HepG2 (cell line): ENCODE data around the gene BSN. TPM values are rescaled to one million over a fixed set of nuclear protein-coding genes. Genes with fewer than 3 reads are reported as not detected.

Source experiments
- CHD4 ChIP-seq: fragments of 200-600 bp; sonication (generic); IDR thresholded peaks from 2 replicates; pipeline ENCODE4 v1.7.0; 2017; ENCODE audit warnings: mild to moderate bottlenecking, low read length, borderline replicate concordance
- ETV5 ChIP-seq: IDR thresholded peaks from 2 replicates; pipeline ENCODE4 v1.6.1; 2018; ENCODE audit warnings: missing biosample characterization, missing genetic modification reagents, inconsistent platforms, borderline replicate concordance
- PHF20 ChIP-seq: sonication (generic); formaldehyde crosslinking; IDR thresholded peaks from 2 replicates; pipeline ENCODE4 v1.5.0; 2020; ENCODE audit warnings: mild to moderate bottlenecking, missing genetic modification reagents
- PHF21A ChIP-seq: sonication (generic); formaldehyde crosslinking; IDR thresholded peaks from 2 replicates; pipeline ENCODE4 v1.5.0; 2020; ENCODE audit warnings: mild to moderate bottlenecking, missing genetic modification reagents
- RFX1 ChIP-seq: fragments of 450-650 bp; IDR thresholded peaks from 2 replicates; pipeline ENCODE4 v1.6.1; 2017
- SNAPC2 ChIP-seq: sonication (generic); formaldehyde crosslinking; IDR thresholded peaks from 2 replicates; pipeline ENCODE4 v1.8.1; 2022; ENCODE audit warnings: mild to moderate bottlenecking, missing genetic modification reagents
- TCF12 ChIP-seq, 2 experiments: fragments of 450-650 bp in 1 of 2; sonication (generic) in 1 of 2; formaldehyde crosslinking in 1 of 2; IDR thresholded peaks; 2 replicates each; pipeline versions ENCODE4 v1.6.1 to v1.8.0; 2017 to 2022; ENCODE audit warnings: antibody characterized with exemption in 1 of 2, mild to moderate bottlenecking in 1 of 2, missing genetic modification reagents in 1 of 2, moderate library complexity in 1 of 2
- XRCC5 ChIP-seq: fragments of 200-400 bp; formaldehyde crosslinking; optimal IDR thresholded peaks from 2 replicates; pipeline ENCODE3; 2017; ENCODE audit warnings: mild to moderate bottlenecking, low read length
- ZFP1 ChIP-seq: IDR thresholded peaks from 2 replicates; pipeline ENCODE4 v1.6.1; 2016
- ZNF776 ChIP-seq: sonication (generic); formaldehyde crosslinking; IDR thresholded peaks from 2 replicates; pipeline ENCODE4 v1.4.0; 2020; ENCODE audit warnings: mild to moderate bottlenecking, missing genetic modification reagents
- ZNF816 ChIP-seq: sonication (generic); formaldehyde crosslinking; IDR thresholded peaks from 2 replicates; pipeline ENCODE4 v1.8.0; 2022; ENCODE audit warnings: missing genetic modification reagents, mild to moderate bottlenecking, borderline replicate concordance
- polyA plus RNA-seq, 8 experiments: library from polyadenylated mRNA; depleted of rRNA in 3 of 8; stranded (reverse) in 7 of 8; unstranded in 1 of 8; fragments of >200 nt; fragmentation: Illumina TruSeq in 4 of 8; extraction: Trizol in 4 of 8; gene quantifications; 2 replicates each; pipeline versions ENCODE4 v1.2.1 to v1.2.3, GENCODE V29; 2011 to 2016; ENCODE audit warnings: low read depth in 4 of 8, missing spikeins in 1 of 8, mixed read lengths in 1 of 8; ENCODE audit not compliant: insufficient read depth in 1 of 8
- total RNA-seq, 5 experiments: library from RNA; depleted of rRNA; stranded (reverse); fragments of >200 nt; fragmentation: Illumina TruSeq; extraction: Trizol; gene quantifications; 2 replicates each; pipeline ENCODE4 v1.2.3, GENCODE V29; 2016; ENCODE audit warnings: low read depth in 1 of 5
- TF ChIP-seq, protein P1 (sequence below): sonication (generic); formaldehyde crosslinking; IDR thresholded peaks from 2 replicates; pipeline ENCODE4 v1.5.1; 2020; ENCODE audit warnings: missing genetic modification reagents, mild to moderate bottlenecking, borderline replicate concordance
- TF ChIP-seq, protein P2 (sequence below): sonication (generic); formaldehyde crosslinking; IDR thresholded peaks from 2 replicates; pipeline ENCODE4 v1.4.0; 2020; ENCODE audit warnings: low read depth, mild to moderate bottlenecking, missing genetic modification reagents
- TF ChIP-seq, protein P3 (sequence below): IDR thresholded peaks from 2 replicates; pipeline ENCODE4 v1.6.1; 2012; ENCODE audit warnings: inconsistent platforms
- TF ChIP-seq, protein P4 (sequence below): IDR thresholded peaks from 2 replicates; pipeline ENCODE4 v1.4.0; 2020; ENCODE audit warnings: mild to moderate bottlenecking, missing genetic modification reagents
- TF ChIP-seq, protein P5 (sequence below): sonication (generic); formaldehyde crosslinking; IDR thresholded peaks from 2 replicates; pipeline ENCODE4 v1.5.0; 2020; ENCODE audit warnings: mild to moderate bottlenecking, missing genetic modification reagents, borderline replicate concordance
- TF ChIP-seq, protein P6 (sequence below): sonication (generic); formaldehyde crosslinking; IDR thresholded peaks from 2 replicates; pipeline ENCODE4 v1.4.0; 2020; ENCODE audit warnings: missing genetic modification reagents, mild to moderate bottlenecking, borderline replicate concordance

Gene BSN
- total and polyA plus RNA-seq, 2 of the 13 experiments (the other 11 are each of a cell fraction or from before 2014, with no cell fraction given), result 0.42 to 0.86 TPM

DNA sequence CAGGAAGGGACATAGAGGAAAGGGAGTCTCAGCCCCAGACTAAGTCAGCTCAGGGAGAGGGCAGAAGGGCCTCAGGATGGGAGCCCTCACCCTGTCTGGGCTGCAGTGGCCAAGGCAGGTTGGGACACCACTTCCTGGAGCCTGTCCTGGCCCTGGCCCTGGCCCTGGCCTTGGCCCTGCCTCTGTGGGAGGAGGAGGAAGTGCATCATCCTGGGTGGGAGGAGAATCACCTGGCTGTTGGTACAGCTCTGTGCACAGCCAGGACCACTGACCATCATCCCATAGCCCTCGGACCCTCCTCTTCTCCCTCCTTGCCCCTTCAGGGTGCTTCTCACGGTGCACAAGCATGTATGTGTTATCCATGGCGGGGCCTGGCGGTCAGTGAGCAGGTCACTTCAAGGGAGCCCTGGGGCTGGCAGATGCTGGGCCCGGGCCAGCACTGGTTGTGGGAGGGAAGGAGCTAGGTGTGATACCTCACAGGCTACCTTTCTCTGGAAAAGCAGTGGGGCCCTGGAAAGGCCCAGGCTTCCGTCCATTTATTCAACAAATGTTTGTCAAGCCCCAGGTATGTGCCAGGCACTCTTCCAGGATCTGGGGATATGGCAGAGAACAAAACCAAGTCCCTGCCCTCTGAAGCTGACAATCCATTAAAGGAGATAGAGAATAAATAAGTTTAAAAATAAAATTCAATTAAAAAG is 111.7 kb downstream of the BSN start (continued):
- TF ChIP-seq, protein P1, sequence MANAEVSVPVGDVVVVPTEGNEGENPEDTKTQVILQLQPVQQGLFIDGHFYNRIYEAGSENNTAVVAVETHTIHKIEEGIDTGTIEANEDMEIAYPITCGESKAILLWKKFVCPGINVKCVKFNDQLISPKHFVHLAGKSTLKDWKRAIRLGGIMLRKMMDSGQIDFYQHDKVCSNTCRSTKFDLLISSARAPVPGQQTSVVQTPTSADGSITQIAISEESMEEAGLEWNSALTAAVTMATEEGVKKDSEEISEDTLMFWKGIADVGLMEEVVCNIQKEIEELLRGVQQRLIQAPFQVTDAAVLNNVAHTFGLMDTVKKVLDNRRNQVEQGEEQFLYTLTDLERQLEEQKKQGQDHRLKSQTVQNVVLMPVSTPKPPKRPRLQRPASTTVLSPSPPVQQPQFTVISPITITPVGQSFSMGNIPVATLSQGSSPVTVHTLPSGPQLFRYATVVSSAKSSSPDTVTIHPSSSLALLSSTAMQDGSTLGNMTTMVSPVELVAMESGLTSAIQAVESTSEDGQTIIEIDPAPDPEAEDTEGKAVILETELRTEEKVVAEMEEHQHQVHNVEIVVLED, result no peak
- peak; percentile 86 for TF ChIP-seq ETV5
- TF ChIP-seq TCF12 (IDR thresholded peaks at IDR 0.05), result no peak
- TF ChIP-seq TCF12 (CRISPR knock-in tag; IDR thresholded peaks at IDR 0.05), result no peak
- TF ChIP-seq SNAPC2 (CRISPR knock-in tag), result no peak
- no peak for TF ChIP-seq ZNF816
- no peak for TF ChIP-seq PHF20
- no peak for TF ChIP-seq ZFP1 (CRISPR knock-in tag)
- TF ChIP-seq, protein P2, sequence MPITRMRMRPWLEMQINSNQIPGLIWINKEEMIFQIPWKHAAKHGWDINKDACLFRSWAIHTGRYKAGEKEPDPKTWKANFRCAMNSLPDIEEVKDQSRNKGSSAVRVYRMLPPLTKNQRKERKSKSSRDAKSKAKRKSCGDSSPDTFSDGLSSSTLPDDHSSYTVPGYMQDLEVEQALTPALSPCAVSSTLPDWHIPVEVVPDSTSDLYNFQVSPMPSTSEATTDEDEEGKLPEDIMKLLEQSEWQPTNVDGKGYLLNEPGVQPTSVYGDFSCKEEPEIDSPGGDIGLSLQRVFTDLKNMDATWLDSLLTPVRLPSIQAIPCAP (CRISPR knock-in tag), result no peak
- TF ChIP-seq, protein P3, sequence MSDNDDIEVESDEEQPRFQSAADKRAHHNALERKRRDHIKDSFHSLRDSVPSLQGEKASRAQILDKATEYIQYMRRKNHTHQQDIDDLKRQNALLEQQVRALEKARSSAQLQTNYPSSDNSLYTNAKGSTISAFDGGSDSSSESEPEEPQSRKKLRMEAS, result no peak
- TF ChIP-seq, protein P4, sequence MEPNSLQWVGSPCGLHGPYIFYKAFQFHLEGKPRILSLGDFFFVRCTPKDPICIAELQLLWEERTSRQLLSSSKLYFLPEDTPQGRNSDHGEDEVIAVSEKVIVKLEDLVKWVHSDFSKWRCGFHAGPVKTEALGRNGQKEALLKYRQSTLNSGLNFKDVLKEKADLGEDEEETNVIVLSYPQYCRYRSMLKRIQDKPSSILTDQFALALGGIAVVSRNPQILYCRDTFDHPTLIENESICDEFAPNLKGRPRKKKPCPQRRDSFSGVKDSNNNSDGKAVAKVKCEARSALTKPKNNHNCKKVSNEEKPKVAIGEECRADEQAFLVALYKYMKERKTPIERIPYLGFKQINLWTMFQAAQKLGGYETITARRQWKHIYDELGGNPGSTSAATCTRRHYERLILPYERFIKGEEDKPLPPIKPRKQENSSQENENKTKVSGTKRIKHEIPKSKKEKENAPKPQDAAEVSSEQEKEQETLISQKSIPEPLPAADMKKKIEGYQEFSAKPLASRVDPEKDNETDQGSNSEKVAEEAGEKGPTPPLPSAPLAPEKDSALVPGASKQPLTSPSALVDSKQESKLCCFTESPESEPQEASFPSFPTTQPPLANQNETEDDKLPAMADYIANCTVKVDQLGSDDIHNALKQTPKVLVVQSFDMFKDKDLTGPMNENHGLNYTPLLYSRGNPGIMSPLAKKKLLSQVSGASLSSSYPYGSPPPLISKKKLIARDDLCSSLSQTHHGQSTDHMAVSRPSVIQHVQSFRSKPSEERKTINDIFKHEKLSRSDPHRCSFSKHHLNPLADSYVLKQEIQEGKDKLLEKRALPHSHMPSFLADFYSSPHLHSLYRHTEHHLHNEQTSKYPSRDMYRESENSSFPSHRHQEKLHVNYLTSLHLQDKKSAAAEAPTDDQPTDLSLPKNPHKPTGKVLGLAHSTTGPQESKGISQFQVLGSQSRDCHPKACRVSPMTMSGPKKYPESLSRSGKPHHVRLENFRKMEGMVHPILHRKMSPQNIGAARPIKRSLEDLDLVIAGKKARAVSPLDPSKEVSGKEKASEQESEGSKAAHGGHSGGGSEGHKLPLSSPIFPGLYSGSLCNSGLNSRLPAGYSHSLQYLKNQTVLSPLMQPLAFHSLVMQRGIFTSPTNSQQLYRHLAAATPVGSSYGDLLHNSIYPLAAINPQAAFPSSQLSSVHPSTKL, result peak; percentile 74
- peak; percentile 58 for TF ChIP-seq PHF21A (CRISPR knock-in tag)
- no peak for TF ChIP-seq XRCC5
- TF ChIP-seq, protein P5, sequence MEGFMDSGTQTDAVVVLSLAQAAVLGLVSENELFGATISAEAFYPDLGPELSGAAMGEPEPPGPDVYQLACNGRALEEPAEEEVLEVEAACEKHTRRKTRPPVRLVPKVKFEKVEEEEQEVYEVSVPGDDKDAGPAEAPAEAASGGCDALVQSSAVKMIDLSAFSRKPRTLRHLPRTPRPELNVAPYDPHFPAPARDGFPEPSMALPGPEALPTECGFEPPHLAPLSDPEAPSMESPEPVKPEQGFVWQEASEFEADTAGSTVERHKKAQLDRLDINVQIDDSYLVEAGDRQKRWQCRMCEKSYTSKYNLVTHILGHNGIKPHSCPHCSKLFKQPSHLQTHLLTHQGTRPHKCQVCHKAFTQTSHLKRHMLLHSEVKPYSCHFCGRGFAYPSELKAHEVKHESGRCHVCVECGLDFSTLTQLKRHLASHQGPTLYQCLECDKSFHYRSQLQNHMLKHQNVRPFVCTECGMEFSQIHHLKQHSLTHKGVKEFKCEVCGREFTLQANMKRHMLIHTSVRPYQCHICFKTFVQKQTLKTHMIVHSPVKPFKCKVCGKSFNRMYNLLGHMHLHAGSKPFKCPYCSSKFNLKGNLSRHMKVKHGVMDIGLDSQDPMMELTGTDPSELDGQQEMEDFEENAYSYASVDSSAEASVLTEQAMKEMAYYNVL (CRISPR knock-in tag), result 0 out of 2 replicates have a peak, but pooled peaks have one; percentile 5
- TF ChIP-seq, protein P6, sequence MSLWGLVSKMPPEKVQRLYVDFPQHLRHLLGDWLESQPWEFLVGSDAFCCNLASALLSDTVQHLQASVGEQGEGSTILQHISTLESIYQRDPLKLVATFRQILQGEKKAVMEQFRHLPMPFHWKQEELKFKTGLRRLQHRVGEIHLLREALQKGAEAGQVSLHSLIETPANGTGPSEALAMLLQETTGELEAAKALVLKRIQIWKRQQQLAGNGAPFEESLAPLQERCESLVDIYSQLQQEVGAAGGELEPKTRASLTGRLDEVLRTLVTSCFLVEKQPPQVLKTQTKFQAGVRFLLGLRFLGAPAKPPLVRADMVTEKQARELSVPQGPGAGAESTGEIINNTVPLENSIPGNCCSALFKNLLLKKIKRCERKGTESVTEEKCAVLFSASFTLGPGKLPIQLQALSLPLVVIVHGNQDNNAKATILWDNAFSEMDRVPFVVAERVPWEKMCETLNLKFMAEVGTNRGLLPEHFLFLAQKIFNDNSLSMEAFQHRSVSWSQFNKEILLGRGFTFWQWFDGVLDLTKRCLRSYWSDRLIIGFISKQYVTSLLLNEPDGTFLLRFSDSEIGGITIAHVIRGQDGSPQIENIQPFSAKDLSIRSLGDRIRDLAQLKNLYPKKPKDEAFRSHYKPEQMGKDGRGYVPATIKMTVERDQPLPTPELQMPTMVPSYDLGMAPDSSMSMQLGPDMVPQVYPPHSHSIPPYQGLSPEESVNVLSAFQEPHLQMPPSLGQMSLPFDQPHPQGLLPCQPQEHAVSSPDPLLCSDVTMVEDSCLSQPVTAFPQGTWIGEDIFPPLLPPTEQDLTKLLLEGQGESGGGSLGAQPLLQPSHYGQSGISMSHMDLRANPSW (CRISPR knock-in tag), result no peak
- peak; percentile 52; the same call in 1 of the 2 replicates for TF ChIP-seq CHD4
- no peak for TF ChIP-seq RFX1
- TF ChIP-seq ZNF776, result no peak
